Measurements from ENCODE around the gene RPLP1.

DNA sequence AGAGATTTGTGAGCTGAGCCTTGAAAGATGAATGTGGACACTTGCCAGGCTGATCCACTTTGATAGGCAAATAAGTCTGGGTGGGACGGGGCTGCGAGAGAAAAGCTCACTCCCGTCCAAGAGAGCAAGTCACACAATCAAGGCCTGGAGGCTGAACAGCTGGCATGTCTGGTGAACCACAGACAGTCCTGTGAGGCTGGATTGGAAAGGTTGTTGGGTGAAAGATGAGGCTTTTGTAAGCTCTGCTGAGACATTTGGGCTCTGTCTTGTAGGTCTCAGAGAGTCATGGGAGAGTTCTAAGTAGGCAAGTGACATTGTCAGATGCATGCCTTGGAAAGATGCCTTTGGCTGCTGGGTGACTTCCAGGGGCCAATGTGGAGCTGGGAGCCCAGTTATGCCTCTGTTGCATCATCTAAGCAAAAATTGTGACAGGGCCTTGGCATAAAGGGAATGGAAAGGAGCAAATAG is 38.5 kb downstream of the RPLP1 start:
- TF ChIP-seq POLR2AphosphoS5 (IDR thresholded peaks at IDR 0.05; ENCODE audit: low read depth, low read length) (no peak), POLR2A (IDR thresholded peaks at IDR 0.05; ENCODE audit: low read depth, low read length) (no peak)
